ENCODE measurements around the gene FAM20A. TPM values are rescaled to one million over a fixed set of nuclear protein-coding genes. Genes with fewer than 3 reads are reported as not detected.

Gene FAM20A
- total and polyA plus RNA-seq, 9 of the 15 experiments (the other 6 are each of a cell fraction or from before 2014, with no cell fraction given) = 0.07 TPM; not detected in 8

- TF ChIP-seq ERF (CRISPR knock-in tag; IDR thresholded peaks at IDR 0.05) (no peak), BHLHE40 (IDR thresholded peaks at IDR 0.05; ENCODE audit: low read length) (no peak), TRIM24 (IDR thresholded peaks at IDR 0.05) (no peak), ZNF263 (CRISPR knock-in tag; IDR thresholded peaks at IDR 0.05; ENCODE audit: borderline replicate concordance) (no peak), CBFA2T2 (conservative IDR thresholded peaks at IDR 0.05) (no peak), BACH1 (tag; IDR thresholded peaks at IDR 0.05) (no peak), FOXJ2 (tag; IDR thresholded peaks at IDR 0.05) (no peak), NRF1 (conservative IDR thresholded peaks at IDR 0.05 in 1 of 2, IDR thresholded peaks at IDR 0.05 in 1 of 2) (0 out of 4 replicates have a peak, but pooled peaks of 1 of the 2 experiments have one; percentile 60), CHAMP1 (IDR thresholded peaks at IDR 0.05) (no peak), GABPA (tag; conservative IDR thresholded peaks at IDR 0.05; ENCODE audit: low read depth) (peak; percentile 89), NFXL1 (CRISPR knock-in tag; IDR thresholded peaks at IDR 0.05) (no peak), KLF6 (CRISPR knock-in tag; IDR thresholded peaks at IDR 0.05; ENCODE audit: borderline replicate concordance) (no peak), GATAD2B (IDR thresholded peaks at IDR 0.05; ENCODE audit: borderline replicate concordance) (peak; percentile 34; the same call in 1 of the 2 replicates), MBD2 (IDR thresholded peaks at IDR 0.05; ENCODE audit: borderline replicate concordance, low read depth) (peak; percentile 82), ETV6 (IDR thresholded peaks at IDR 0.05; ENCODE audit: borderline replicate concordance in 1 of 2, low read depth in 2 of 2, low read length in 1 of 2) (no peak), ETV6 (CRISPR knock-in tag; IDR thresholded peaks at IDR 0.05; ENCODE audit: borderline replicate concordance) (no peak), ETV1 (tag; conservative IDR thresholded peaks at IDR 0.05; ENCODE audit: low read depth) (peak; percentile 34), THRB (CRISPR knock-in tag; conservative IDR thresholded peaks at IDR 0.05) (no peak), ZNF165 (CRISPR knock-in tag; IDR thresholded peaks at IDR 0.05; ENCODE audit: borderline replicate concordance) (no peak), KLF1 (tag; IDR thresholded peaks at IDR 0.05) (0 out of 2 replicates have a peak, but pooled peaks have one; percentile 13), ATF6 (CRISPR knock-in tag; IDR thresholded peaks at IDR 0.05) (no peak; the same call in 1 of the 2 replicates), ZNF431 (CRISPR knock-in tag; IDR thresholded peaks at IDR 0.05) (no peak), HIVEP1 (CRISPR knock-in tag; IDR thresholded peaks at IDR 0.05) (no peak)
- TF ChIP-seq, protein P1, sequence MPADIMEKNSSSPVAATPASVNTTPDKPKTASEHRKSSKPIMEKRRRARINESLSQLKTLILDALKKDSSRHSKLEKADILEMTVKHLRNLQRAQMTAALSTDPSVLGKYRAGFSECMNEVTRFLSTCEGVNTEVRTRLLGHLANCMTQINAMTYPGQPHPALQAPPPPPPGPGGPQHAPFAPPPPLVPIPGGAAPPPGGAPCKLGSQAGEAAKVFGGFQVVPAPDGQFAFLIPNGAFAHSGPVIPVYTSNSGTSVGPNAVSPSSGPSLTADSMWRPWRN (IDR thresholded peaks at IDR 0.05; ENCODE audit: low read depth) = no peak
Observed at GRCh38 chr17:68512247-68512959, 88.8 kb downstream of the FAM20A start, which contains the start of gene PRKAR1A (continued).

All from K562 (cell line).